WTC11 (cell line): Measurements from ENCODE around the gene NOS3. TPM values are rescaled to one million over a fixed set of nuclear protein-coding genes. Genes with fewer than 3 reads are reported as not detected.

ENCODE experiments used
- ATAC-seq: fragments of 200-7000 bp; cut with Tn5 transposase; 2 replicates; pipeline ENCODE4 v1.10.0; 2021; ENCODE audit warnings: mild to moderate bottlenecking, moderate library complexity
- CTCF ChIA-PET: fragments of 300-600 bp; sonication (Branson Sonifier 250); formaldehyde crosslinking; loops from one replicate; lab custom pipeline; 2021; ENCODE audit warnings: antibody characterized with exemption; lab: Charles Lee
- POLR2A ChIA-PET: fragments of 350-600 bp; sonication (Branson Sonifier 250); formaldehyde crosslinking; loops from one replicate; lab custom pipeline; 2021; ENCODE audit warnings: antibody characterized with exemption; lab: Charles Lee
- DNase-seq: peaks from one replicate; pipeline ENCODE4 v3.0.0; 2021; ENCODE audit warnings: low spot score
- H3K27ac Mint-ChIP-seq: 2 replicates; pipeline ENCODE4 v1.8.0; 2021; ENCODE audit warnings: mixed read lengths
- H3K27me3 Mint-ChIP-seq: 2 replicates; pipeline ENCODE4 v1.8.0; 2021; ENCODE audit warnings: low read depth, mild to moderate bottlenecking, moderate library complexity, mixed read lengths
- H3K36me3 Mint-ChIP-seq: 2 replicates; pipeline ENCODE4 v1.8.0; 2021; ENCODE audit warnings: mixed read lengths
- H3K4me1 Mint-ChIP-seq: 2 replicates; pipeline ENCODE4 v1.8.0; 2022; ENCODE audit warnings: mixed read lengths
- H3K4me3 Mint-ChIP-seq: 2 replicates; pipeline ENCODE4 v1.8.0; 2021; ENCODE audit warnings: mild to moderate bottlenecking, moderate library complexity, mixed read lengths
- H3K9me3 Mint-ChIP-seq: 2 replicates; pipeline ENCODE4 v1.8.0; 2021; ENCODE audit warnings: mixed read lengths
- AFF4 ChIP-seq: sonication (generic); formaldehyde crosslinking; IDR thresholded peaks from 2 replicates; pipeline ENCODE4 v1.8.1; 2023; ENCODE audit warnings: mild to moderate bottlenecking, missing genetic modification reagents, borderline replicate concordance
- FOXJ3 ChIP-seq: sonication (generic); formaldehyde crosslinking; IDR thresholded peaks from 2 replicates; pipeline ENCODE4 v1.9.0; 2021; ENCODE audit warnings: missing genetic modification reagents, mild to moderate bottlenecking, borderline replicate concordance
- GTF2I ChIP-seq: fragments of 250-450 bp; sonication (Bioruptor Pico); conservative IDR thresholded peaks from 2 replicates; pipeline ENCODE4 v1.4.0; 2021; ENCODE audit warnings: mild to moderate bottlenecking
- HMGA2 ChIP-seq: fragments of 250-450 bp; sonication (Bioruptor Pico); IDR thresholded peaks from 2 replicates; pipeline ENCODE4 v1.4.0; 2021; ENCODE audit warnings: mild to moderate bottlenecking, moderate library complexity
- NFATC4 ChIP-seq: fragments of 250-450 bp; sonication (Bioruptor Pico); IDR thresholded peaks from 2 replicates; pipeline ENCODE4 v1.9.0; 2021; ENCODE audit warnings: mild to moderate bottlenecking
- NFE2L1 ChIP-seq: sonication (generic); formaldehyde crosslinking; IDR thresholded peaks from 2 replicates; pipeline ENCODE4 v1.8.1; 2023; ENCODE audit warnings: missing genetic modification reagents
- NFYB ChIP-seq: sonication (generic); formaldehyde crosslinking; conservative IDR thresholded peaks from 2 replicates; pipeline ENCODE4 v1.8.0; 2022; ENCODE audit warnings: low read depth, missing genetic modification reagents
- NR2C2 ChIP-seq: sonication (generic); formaldehyde crosslinking; IDR thresholded peaks from 2 replicates; pipeline ENCODE4 v1.8.0; 2022; ENCODE audit warnings: mild to moderate bottlenecking, missing genetic modification reagents
- NR3C1 ChIP-seq: sonication (generic); formaldehyde crosslinking; conservative IDR thresholded peaks from 2 replicates; pipeline ENCODE4 v1.8.1; 2023; ENCODE audit warnings: low read depth, mild to moderate bottlenecking, missing genetic modification reagents
- PRDM15 ChIP-seq: sonication (generic); formaldehyde crosslinking; IDR thresholded peaks from 2 replicates; pipeline ENCODE4 v1.8.0; 2022; ENCODE audit warnings: missing genetic modification reagents
- ZNF281 ChIP-seq: sonication (generic); formaldehyde crosslinking; IDR thresholded peaks from 2 replicates; pipeline ENCODE4 v1.8.0; 2023; ENCODE audit warnings: mild to moderate bottlenecking, missing genetic modification reagents
- ZNF396 ChIP-seq: fragments of 250-450 bp; sonication (Bioruptor Pico); IDR thresholded peaks from 2 replicates; pipeline ENCODE4 v1.8.0; 2021; ENCODE audit warnings: mild to moderate bottlenecking, moderate library complexity, borderline replicate concordance
- ZNF425 ChIP-seq: fragments of 250-450 bp; sonication (Bioruptor Pico); conservative IDR thresholded peaks from 2 replicates; pipeline ENCODE4 v1.9.0; 2021; ENCODE audit warnings: mild to moderate bottlenecking
- total RNA-seq: library from RNA; stranded (reverse); gene quantifications from 3 replicates; pipeline ENCODE4 v1.2.3, GENCODE V29; 2021
- TF ChIP-seq, protein P1 (sequence below): sonication (generic); formaldehyde crosslinking; IDR thresholded peaks from 2 replicates; pipeline ENCODE4 v1.8.1; 2022; ENCODE audit warnings: low read depth, missing genetic modification reagents, borderline replicate concordance
- TF ChIP-seq, protein P2 (sequence below): sonication (generic); formaldehyde crosslinking; IDR thresholded peaks from 2 replicates; pipeline ENCODE4 v1.8.1; 2022; ENCODE audit warnings: mild to moderate bottlenecking, missing genetic modification reagents, moderate library complexity, borderline replicate concordance
- TF ChIP-seq, protein P3 (sequence below): sonication (generic); formaldehyde crosslinking; IDR thresholded peaks from 2 replicates; pipeline ENCODE4 v1.8.0; 2022; ENCODE audit warnings: mild to moderate bottlenecking, missing genetic modification reagents

The NOS3 gene
- total RNA-seq, 1 experiment from 2014 or later = 6.6 TPM

GRCh38 chr7:151047976-151048815, 57.4 kb downstream of the NOS3 start, which contains the start of gene ASIC3:
TSS of gene ASIC3 (plus strand) at chr7:151048531. CDS start at chr7:151048886, 355 bp downstream.
- H3K4me1 Mint-ChIP-seq = 0 out of 2 replicates have a peak, but pooled peaks cover 2% of the 10 kb centered on the region
- ChIA-PET CTCF (interaction anchor here (0.9 to 1.3 kb wide), 3 partner anchors 30 to 76 kb away, joined by 3 read pairs; no protein-coding TSS in a partner anchor), POLR2A (no interaction called here)
- peaks cover 34% of the 10 kb centered on the region for H3K27me3 Mint-ChIP-seq
- no peak within 1 kb of the TSS for H3K27ac Mint-ChIP-seq
- no peaks in the 10 kb centered on the region for H3K36me3 Mint-ChIP-seq
- H3K9me3 Mint-ChIP-seq = no peaks in the 10 kb centered on the region
- DNase-seq (no peak), ATAC-seq (no peak)
- H3K4me3 Mint-ChIP-seq = no peak within 1 kb of the TSS
- TF ChIP-seq AFF4 = no peak
- TF ChIP-seq, protein P1, sequence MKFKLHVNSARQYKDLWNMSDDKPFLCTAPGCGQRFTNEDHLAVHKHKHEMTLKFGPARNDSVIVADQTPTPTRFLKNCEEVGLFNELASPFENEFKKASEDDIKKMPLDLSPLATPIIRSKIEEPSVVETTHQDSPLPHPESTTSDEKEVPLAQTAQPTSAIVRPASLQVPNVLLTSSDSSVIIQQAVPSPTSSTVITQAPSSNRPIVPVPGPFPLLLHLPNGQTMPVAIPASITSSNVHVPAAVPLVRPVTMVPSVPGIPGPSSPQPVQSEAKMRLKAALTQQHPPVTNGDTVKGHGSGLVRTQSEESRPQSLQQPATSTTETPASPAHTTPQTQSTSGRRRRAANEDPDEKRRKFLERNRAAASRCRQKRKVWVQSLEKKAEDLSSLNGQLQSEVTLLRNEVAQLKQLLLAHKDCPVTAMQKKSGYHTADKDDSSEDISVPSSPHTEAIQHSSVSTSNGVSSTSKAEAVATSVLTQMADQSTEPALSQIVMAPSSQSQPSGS (CRISPR knock-in tag) = no peak
- TF ChIP-seq PRDM15 (CRISPR knock-in tag) = no peak
- TF ChIP-seq, protein P2, sequence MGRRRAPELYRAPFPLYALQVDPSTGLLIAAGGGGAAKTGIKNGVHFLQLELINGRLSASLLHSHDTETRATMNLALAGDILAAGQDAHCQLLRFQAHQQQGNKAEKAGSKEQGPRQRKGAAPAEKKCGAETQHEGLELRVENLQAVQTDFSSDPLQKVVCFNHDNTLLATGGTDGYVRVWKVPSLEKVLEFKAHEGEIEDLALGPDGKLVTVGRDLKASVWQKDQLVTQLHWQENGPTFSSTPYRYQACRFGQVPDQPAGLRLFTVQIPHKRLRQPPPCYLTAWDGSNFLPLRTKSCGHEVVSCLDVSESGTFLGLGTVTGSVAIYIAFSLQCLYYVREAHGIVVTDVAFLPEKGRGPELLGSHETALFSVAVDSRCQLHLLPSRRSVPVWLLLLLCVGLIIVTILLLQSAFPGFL (CRISPR knock-in tag) = no peak
- TF ChIP-seq ZNF396 (CRISPR knock-in tag) = no peak
- TF ChIP-seq NFE2L1 (CRISPR knock-in tag) = no peak
- no peak for TF ChIP-seq GTF2I (CRISPR knock-in tag)
- TF ChIP-seq, protein P3, sequence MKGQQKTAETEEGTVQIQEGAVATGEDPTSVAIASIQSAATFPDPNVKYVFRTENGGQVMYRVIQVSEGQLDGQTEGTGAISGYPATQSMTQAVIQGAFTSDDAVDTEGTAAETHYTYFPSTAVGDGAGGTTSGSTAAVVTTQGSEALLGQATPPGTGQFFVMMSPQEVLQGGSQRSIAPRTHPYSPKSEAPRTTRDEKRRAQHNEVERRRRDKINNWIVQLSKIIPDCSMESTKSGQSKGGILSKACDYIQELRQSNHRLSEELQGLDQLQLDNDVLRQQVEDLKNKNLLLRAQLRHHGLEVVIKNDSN (CRISPR knock-in tag) = no peak
- TF ChIP-seq NR3C1 (CRISPR knock-in tag) = no peak
- TF ChIP-seq NFATC4 = no peak
- no peak for TF ChIP-seq ZNF281
- no peak for TF ChIP-seq FOXJ3 (CRISPR knock-in tag)
- TF ChIP-seq ZNF425 (CRISPR knock-in tag) = no peak
- no peak for TF ChIP-seq NR2C2 (CRISPR knock-in tag)
- TF ChIP-seq NFYB (CRISPR knock-in tag) = no peak
- TF ChIP-seq HMGA2 (CRISPR knock-in tag) = no peak
